SW 1271 (cell line): Measurements from ENCODE around the gene SDCCAG8.

Experiments
- DNase-seq, 2 experiments: peaks; one replicate each; lab custom pipeline; 2025; lab: John Stamatoyannopoulos, UW

The SDCCAG8 gene

DNA sequence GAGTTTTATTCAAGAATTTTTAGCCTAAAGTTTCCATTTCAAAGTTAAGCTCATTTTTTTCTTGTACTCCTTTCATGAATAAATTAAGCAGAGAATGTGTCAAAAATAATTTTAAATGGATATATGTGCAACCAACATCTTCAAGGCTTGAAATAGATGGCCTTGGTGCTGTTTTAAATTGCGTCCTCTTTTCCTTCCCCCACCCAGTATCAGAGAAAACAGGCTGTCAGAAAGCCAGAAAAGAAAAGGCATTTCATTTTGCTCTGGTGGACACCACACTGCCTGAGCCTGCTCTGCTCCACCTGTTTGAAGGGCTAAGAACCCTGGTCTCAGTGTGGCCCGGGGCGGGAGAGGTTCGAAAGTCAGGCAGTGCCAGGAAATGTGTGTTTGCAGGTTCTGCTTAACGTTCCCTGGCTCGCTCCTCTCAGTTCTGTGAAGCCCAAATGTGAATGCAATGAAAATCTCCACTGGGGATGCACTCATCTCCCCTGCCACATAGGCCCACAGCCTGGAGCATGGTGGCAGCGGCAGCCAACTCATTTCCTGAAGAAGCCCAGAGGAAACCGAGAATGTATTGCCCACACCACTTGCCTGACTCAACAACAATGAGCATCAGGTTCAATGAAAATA lies 134.4 kb downstream of the SDCCAG8 start:
- DNase-seq: no peak

GRCh38 chr1:243391355-243391754 lies 135.5 kb downstream of the SDCCAG8 start:
- no peak for DNase-seq

GRCh38 chr1:243393096-243393495 lies 137.3 kb downstream of the SDCCAG8 start:
- DNase-seq: no peak

DNA sequence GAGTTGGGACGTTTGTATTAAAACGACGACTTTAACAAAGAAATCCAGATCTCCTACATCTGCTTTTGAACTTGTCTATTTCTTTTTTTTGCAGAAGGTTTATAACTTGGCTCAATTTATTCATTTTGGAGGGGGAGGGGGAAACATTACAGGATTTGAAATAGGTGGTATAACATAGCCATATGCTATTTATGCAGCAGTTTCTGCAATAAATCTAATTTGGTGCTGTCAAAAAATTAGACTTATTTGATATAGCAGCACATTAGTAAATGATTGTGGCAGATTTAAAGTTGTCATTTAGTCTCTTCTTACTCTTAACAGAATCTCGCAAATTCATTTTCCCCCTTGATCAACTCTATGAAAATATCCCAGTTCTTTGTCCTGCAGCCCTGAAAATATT lies 138.2 kb downstream of the SDCCAG8 start:
- no peak for DNase-seq

GRCh38 chr1:243394601-243395464 lies 139.0 kb downstream of the SDCCAG8 start:
- no peak for DNase-seq

- no peak for DNase-seq
Observed at GRCh38 chr1:243396424-243396823, 140.6 kb downstream of the SDCCAG8 start.

DNA sequence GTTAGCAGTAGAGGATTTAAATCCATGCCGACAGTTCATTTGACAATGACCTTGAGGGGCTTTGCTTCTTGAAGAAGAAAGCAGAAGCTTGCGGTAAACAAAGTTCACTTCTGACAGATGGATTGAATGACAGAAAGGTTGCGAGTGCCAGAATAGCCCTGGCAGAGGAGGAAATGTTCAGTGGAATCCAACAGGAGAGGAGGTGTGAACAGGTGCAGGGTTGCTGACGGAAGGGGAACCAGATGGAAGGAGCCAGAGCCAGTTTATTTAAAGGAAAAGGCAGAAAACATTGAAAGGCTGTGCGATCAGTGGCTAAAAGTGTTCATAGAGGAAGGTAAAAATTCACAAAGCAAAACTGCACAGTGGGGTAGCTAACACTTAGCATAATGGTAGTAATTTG lies 141.0 kb downstream of the SDCCAG8 start:
- DNase-seq: no peak

- DNase-seq: no peak
Observed at GRCh38 chr1:243397613-243398321, 141.9 kb downstream of the SDCCAG8 start.

DNA sequence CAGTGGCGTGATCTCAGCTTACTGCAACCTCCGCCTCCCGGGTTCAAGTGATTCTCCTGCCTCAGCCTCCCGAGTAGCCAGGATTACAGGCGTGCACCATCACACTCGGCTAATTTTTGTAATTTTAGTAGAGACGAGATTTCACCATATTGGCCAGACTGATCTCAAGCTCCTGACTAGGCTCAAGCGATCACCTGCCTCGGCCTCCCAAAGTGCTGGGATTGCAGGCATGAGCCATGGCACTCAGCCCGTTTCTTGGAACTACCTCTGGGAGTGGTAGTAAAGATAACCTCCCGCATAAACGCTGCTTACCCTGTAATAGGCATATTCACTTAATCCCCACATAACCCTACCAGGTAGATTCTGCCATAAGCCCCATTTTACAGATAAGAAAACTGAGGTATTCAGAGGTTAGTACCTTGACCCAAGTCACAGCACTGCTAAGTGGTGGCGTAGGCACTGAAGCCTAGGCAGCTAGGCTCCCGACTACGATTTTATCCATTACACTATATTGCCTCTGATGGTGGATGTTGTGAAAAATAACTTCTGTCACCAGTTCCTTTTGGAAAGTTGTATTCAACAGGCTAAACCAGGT lies 143.8 kb downstream of the SDCCAG8 start:
- DNase-seq: no peak

DNA sequence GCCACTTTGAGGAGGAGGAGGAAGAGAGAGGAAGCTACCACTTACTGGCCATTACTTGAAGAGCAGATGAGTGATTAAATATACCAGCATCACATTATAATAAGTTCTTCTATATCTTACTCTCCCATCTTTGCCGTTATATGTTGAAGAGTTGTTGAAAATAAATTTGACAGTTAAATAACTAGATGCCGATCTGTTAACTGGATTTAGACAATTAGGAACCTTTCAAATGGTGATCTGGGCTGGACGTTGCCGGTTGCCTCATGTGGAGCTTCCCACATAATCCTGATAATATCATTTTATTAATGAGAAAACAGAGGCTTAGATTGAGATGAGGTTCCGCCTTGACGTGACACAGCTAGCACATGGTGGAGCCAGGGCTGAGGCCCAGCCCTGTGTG lies 147.0 kb downstream of the SDCCAG8 start:
- DNase-seq: no peak

DNA sequence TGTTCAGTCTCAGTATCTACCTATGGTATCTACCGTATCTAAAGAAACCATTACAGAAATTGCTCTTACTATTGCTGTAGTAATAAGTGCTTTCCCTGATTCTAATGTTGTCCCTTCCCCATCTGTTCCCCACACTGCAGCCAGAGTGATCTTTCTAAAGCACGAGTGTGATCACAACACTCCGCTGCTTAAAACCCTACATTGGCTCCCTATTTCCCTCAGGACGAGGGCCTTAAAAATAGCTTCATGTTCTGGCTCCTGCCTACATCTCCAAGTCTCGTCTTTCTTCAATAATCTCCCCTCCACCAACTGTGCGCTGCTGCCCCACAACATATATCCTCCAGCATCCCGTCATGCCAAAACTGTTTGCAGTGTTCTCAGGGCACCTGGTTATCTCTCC lies 150.6 kb downstream of the SDCCAG8 start:
- no peak for DNase-seq

GRCh38 chr1:243407284-243408018 lies 151.6 kb downstream of the SDCCAG8 start:
- no peak for DNase-seq

DNA sequence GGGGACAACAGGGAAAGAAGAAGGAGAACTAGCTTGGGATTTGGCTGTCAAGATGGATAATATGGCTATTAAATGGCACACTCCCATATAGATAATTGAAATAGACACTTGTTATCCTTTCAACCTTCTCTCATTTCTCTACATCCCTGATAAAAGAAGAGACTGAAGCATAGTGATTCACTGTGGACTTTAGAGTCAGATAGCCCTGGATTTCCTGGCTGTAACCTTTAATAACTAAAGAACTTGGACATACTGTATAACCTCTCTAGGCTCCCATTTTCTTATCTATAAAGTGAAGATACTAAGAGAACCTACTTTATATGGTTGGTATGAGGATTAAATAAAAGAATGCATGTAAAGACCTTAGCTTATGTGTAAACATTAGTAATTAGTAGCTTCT lies 152.6 kb downstream of the SDCCAG8 start:
- DNase-seq: no peak

DNA sequence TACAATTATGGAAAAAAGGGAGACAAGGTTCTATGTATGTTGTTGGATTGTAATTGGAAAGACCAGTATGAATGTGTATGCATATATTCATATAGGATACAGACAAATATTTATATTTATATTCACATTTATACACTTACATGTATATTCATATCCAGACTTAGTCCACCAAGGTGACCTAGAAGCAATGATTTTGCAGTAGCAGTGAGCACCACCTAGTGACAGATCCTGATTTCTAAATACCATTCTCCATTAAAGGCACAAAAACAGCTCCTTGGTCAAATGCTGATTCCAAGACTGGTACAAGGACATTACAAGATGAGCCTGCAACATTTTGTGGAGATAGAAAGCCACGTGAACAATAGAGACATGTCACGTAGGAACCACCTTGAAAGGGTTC lies 153.4 kb downstream of the SDCCAG8 start:
- no peak for DNase-seq

DNA sequence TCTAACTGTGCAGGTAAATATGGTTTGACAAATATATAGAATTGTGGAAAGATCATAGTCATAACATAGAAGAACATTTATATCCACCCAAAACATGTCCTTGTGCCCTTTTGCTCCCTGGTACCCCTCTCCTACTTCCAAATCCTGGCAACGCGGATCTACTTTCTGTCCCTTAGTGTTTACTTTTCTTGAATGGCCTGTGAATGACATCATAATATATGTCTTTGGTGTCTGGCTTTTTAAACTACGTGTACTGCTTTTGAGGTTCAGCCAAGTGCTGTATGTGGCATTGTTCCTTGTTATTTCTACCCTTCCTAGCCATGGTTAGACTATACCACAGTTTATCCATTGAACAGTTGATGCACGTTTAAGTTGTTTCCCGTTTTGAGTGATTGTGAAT lies 155.6 kb downstream of the SDCCAG8 start:
- no peak for DNase-seq

DNA sequence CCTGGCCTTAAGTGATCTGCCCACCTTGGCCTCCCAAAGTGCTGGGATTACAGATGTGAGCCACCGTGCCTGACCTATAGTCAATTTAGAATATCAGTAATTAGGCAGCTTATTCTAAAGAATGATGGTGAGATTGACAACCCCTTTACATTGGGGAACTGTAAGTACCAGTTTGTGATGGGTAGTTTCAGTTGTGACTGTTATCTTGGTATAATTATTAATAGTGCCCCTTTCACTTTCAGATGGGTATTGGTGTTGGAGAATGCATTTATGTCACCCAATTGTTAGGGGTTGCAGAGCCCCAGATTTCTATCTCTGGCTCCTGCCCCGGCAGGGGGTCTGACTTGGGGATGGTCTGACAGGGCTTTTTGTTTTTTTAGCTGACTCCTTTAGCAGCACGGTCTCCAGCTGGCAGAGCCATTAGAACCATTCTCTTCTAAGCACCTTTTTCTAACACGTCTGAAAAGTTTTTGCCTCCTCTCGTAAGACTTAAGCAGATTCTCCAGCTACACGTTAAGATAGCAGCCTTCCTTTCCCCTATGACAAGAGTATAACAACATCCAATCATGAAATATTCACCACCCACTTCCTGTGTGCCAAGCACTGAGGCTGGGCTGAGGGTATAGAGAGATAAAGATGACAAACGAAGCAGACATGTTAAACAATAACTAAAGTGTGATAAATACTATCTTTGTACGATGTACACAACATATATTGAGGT lies 157.8 kb downstream of the SDCCAG8 start:
- DNase-seq: no peak

DNA sequence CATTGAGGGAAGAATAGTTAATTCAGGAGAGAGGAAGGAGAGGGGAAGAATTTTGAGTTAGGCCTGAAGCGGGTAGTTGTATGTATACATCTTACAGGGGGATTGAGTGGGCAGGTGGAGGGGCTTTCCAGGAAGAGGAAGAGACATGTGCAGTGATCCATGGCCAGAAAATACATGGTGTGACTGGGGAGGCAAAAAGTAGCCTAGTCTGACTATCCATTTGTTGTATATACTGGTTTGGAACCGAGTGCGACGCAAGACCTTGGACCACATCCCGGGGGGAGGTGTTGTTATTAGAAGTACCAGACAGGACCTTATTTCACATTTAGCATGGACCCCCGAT lies 158.3 kb downstream of the SDCCAG8 start:
- no peak for DNase-seq

DNA sequence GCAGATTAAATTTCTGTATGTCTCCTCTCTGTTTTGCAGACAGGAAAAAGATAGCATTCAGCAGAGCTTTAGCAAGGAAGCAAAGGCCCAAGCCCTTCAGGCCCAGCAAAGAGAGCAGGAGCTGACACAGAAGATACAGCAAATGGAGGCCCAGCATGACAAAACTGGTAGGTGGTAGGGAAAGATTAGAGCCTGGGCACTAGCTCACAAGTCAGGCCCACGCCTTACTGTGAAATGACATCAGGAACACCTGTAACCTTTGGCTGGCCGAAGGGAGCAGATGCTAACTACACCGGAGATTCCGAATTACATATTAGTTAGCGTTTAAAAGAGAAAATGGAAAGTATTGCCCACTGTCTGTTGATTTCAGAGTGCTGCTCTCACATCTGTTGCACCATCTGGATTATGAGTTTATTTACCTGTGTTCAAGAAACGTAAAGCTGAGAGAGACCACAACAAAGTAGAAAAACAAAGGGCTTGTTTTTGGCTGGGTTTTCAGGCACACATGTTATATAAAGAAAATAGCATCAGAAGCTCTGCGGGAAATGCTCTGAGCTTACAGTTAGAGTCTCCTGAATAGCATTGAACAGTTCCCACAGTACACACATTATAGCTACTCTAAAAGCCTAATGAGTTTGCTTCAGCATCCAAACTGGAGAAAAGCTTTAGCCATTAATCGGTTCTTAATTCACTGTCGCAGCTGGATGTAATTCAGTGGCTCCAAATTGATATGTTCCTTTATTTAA lies 160.0 kb downstream of the SDCCAG8 start:
- DNase-seq: no peak

- DNase-seq: no peak
Observed at GRCh38 chr1:243416495-243416894, 160.7 kb downstream of the SDCCAG8 start.
